DMS53 treated with DMSO at 0.1 percent for 48 hours (cell line): Measurements from ENCODE around the gene KIF4A.
"Not testable (repeated sequence)": the region's sequence is repeated elsewhere in the genome, so short reads cannot be mapped to it uniquely, and the experiment has no call there.

Experiments used
- DNase-seq: peaks from one replicate; lab custom pipeline; 2025; ENCODE audit not compliant: unreplicated experiment; lab: John Stamatoyannopoulos, UW

The KIF4A gene, protein sequence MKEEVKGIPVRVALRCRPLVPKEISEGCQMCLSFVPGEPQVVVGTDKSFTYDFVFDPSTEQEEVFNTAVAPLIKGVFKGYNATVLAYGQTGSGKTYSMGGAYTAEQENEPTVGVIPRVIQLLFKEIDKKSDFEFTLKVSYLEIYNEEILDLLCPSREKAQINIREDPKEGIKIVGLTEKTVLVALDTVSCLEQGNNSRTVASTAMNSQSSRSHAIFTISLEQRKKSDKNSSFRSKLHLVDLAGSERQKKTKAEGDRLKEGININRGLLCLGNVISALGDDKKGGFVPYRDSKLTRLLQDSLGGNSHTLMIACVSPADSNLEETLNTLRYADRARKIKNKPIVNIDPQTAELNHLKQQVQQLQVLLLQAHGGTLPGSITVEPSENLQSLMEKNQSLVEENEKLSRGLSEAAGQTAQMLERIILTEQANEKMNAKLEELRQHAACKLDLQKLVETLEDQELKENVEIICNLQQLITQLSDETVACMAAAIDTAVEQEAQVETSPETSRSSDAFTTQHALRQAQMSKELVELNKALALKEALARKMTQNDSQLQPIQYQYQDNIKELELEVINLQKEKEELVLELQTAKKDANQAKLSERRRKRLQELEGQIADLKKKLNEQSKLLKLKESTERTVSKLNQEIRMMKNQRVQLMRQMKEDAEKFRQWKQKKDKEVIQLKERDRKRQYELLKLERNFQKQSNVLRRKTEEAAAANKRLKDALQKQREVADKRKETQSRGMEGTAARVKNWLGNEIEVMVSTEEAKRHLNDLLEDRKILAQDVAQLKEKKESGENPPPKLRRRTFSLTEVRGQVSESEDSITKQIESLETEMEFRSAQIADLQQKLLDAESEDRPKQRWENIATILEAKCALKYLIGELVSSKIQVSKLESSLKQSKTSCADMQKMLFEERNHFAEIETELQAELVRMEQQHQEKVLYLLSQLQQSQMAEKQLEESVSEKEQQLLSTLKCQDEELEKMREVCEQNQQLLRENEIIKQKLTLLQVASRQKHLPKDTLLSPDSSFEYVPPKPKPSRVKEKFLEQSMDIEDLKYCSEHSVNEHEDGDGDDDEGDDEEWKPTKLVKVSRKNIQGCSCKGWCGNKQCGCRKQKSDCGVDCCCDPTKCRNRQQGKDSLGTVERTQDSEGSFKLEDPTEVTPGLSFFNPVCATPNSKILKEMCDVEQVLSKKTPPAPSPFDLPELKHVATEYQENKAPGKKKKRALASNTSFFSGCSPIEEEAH

DNA sequence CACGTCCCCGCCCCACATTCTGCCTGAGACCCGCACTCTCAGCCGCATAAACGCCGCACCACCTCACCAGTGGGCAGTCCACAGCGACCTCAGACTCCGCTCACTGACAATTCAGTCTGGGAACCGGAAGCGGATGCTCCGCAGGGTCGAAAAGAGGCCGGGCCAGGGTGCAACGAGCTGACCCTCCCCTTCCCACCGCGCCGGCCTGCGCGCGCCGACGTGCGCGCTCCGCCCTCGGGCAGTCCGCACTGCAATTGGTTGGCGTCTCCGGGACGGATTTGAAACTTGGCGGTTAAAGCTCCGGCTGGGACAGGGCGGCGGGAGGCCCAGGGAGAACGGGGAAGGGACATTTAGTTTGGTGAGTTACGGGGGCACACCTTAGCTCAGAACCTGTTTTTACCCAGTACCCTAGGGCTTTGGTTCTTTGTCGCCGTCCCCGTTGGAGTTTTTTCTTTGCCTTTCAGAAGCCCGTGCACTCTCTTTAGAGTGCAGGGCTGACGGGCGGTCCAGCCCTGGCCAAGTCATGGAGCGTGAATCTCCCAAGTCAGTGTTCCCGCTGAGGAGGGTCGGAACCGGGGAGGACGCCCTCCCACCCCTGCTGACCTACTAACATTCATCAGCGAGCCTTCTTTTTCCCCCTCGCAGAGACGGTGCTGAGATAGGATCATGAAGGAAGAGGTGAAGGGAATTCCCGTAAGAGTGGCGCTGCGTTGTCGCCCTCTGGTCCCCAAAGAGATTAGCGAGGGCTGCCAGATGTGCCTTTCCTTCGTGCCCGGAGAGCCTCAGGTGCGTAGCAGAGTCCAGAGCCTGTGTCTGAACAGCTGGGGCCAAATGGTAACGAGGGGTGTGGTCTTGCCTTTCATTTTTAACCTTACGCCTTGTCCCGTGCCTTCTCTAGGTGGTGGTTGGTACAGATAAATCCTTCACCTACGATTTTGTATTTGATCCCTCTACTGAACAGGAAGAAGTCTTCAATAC lies at the start of gene KIF4A, which contains the start of gene PDZD11:
KIF4A (plus strand) TSS at position 312 of the 978 bp plus-strand sequence; CDS start at position 667, 355 bp downstream.
PDZD11 (minus strand) TSS at position 135 of the 978 bp plus-strand sequence. CDS start 586 bp downstream, outside the sequence.
- peak; percentile 70 for DNase-seq

GRCh38 chrX:70240751-70241150 lies 49.2 kb upstream of the KIF4A start:
- no peak for DNase-seq

DNA sequence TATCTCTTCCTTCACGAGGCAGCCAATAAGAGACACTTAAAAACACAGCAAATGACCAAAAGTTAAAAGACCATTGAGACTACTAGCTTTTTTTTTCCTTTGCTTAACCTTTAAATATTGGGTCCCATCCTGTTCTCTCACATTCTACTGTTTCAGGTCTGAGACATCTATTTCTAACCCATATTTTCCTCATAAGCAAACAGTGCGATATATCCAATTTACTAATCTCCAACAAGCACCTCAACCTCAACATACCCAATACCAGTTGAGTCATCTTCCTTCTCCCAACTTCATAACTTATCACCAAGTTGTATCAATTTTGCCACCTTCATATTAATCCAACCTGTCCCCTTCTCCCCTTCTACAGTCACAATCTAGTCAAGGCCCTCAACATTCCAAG lies 48.4 kb upstream of the KIF4A start:
- no peak for DNase-seq

DNA sequence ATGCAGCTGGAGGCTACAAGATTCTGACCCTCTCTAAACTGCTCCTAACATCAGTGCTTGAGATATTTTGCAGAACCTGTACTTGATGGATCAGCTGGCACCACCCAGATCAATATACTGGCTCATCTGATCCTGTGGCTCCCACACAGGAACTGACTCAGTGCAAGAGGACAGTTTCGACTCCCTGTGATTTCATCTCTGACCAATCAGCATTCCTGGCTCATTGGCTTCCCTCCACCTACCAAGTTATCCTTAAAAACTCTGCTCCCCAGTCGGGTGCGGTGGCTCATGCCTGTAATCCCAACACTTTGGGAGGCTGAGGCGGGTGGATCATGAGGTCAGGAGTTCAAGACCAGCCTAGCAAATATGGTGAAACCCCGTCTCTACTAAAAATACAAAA lies 46.3 kb upstream of the KIF4A start:
- not testable (repeated sequence) for DNase-seq

- no peak for DNase-seq
These were observed 45.0 kb upstream of the KIF4A start for GRCh38 chrX:70244881-70245280.

DNA sequence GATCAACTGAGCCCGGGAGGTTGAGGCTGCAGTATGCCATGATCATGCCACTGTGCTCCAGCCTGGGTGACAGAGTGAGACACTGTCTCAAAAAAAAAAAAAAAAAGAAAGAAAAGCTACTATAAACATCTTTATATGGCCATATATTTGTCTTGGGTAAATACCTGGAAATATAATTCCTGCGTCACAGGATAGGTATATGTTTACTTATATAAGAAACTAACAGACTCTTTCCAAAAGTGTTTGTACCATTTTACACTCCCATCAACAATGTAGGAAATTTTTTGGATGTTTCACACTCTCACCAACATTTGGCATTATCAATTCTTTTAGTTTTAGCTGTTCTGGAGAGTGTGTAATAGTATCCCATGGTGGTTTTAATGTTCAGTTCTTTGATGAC lies 42.7 kb upstream of the KIF4A start:
- DNase-seq, result peak; percentile 62

- no peak for DNase-seq
These were observed 37.4 kb upstream of the KIF4A start for GRCh38 chrX:70252491-70252890.

- peak; percentile 45 for DNase-seq
These were observed 36.4 kb upstream of the KIF4A start for GRCh38 chrX:70253377-70254062.

DNA sequence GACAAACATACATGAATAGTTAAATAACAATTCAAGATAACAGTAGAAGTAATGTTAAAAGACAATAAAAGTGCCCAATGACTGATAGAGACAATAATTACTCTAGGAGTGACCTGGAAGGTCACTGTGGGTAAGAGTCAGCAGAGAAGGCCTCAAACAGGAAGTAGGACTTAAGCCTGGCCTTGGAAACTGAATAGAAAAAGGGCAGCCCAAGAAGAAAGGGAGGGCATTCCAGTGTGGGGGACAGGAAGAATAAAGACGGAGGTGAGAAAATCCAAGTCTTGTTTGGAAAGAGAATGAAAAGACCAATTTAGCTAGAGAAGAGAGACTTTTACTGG lies 35.9 kb upstream of the KIF4A start:
- DNase-seq, result no peak

DNA sequence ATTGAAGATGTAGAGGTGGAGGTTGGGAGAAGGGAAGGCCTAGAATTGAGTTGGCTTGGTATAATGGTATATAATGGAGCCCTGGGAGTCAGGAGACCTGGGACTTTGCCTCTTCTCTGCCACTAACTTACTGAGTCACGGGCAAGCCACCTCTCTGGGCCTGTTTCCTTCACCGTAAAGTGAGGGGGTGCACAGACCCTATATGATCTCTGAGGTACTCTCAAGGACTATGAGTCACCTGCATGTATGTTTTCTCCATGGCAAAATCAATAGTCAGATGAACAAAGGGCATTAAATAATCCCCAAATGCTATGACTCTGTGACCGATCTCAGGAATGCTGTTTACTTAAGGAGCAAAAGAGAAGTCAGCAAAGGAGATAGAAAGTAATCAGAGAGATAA lies 35.0 kb upstream of the KIF4A start:
- no peak for DNase-seq

DNA sequence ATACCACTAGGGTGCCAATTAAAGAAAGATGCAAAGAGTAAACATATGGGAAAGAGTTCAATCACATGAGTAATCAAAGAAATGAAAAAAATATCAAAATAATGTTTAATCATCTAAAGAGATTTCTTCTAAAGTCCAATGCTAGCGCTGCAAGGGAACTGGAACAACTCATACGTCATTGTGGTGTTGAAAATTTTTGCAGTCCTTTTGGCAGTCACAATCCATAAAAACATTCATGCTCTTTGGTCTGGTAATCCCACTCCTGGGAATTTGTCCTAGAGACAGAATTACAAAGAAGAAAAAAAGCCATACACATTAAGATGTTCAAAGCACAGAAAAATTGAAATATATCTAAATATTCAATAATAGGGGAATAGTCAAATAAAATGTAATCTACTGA lies 34.5 kb upstream of the KIF4A start:
- no peak for DNase-seq

DNA sequence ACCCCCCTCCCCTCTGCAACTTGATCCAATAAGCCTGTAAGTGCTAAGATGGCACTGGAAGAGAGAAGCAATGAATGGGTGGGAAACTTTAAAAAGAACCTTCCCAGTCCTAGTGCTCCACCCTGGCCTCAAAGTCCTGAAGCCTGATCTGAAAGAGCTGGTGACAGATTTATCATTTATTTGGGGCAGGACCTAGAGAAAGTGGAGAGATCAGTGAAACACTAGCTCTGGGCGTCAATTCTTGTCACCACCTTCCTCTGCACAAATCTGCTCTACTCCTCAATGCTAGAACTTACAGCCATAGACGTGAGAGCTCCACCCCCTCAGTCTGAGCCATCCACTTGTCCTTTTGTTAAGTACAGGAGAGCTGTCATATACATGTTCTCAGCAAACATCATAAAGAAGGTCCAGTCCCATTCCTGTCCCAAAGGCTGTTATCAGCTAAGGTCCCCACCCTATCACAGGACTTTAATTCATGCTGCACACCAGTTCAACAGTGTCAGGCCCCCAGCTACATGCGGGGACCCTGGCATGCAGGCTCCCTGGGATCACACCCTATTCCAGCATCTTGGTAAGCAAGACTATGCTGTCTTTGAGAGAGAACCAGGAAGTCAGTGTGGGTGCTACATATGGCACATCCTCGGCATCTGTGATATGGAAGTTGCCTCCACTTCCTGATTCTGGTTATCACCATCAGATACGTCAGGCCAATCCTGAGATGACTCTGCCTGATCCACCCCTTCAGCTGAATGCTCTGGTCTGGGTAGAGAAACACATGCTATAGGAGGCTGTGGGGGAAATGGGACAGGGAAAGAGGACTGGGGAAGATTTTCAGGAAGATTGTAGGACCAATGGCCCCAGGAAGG lies 32.2 kb upstream of the KIF4A start:
- peak; percentile 2 for DNase-seq

GRCh38 chrX:70260104-70260503 lies 29.8 kb upstream of the KIF4A start, which contains the start of gene P2RY4:
Gene P2RY4, minus strand, starts transcription at chrX:70260204. Its CDS starts 580 bp downstream, at chrX:70259624.
- no peak for DNase-seq

- peak; percentile 87 for DNase-seq
These were observed 26.8 kb upstream of the KIF4A start for GRCh38 chrX:70262952-70263567.

GRCh38 chrX:70264784-70265183 lies 25.1 kb upstream of the KIF4A start:
- DNase-seq, result no peak

DNA sequence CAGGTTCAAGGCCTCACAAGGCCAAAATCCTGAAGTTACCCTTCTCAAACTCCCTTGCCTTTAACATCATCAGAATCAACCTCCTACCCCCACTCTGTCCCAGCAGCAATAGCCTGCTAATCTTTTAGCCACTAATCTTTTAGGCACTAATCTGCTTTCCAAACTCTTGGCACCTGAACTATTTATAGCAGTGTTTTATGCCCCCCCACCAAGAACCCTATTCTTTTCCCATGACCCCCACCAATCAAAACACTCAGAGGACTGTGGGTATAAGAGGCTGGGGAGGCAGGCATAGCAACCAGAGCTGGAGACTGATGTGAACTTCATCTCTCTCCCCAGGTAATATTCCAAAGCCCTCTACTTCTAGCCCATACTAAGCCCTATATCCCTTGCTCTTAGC lies 21.9 kb upstream of the KIF4A start, which contains the start of gene ARR3:
ARR3 (plus strand) TSS at position 301 of the 400 bp plus-strand sequence. CDS start 1,052 bp downstream, outside the sequence.
- DNase-seq, result no peak

DNA sequence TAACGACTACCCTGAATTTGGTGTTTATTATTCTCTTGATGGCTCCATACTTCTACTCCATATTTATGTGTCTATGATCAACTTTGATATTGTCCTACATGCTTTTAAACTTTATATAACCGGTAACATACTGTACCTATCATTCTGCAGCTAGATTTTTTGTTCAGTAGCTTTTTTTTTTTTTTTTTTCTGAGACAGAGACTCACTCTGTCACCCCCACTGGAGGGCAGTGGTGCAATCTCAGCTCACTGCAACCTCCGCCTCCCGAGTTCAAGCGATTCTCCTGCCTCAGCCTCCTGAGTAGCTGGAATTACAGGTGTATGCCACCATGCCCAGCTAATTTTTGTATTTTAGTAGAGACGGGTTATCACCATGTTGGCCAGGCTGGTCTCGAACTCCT lies 15.9 kb upstream of the KIF4A start:
- DNase-seq, result not testable (repeated sequence)

DNA sequence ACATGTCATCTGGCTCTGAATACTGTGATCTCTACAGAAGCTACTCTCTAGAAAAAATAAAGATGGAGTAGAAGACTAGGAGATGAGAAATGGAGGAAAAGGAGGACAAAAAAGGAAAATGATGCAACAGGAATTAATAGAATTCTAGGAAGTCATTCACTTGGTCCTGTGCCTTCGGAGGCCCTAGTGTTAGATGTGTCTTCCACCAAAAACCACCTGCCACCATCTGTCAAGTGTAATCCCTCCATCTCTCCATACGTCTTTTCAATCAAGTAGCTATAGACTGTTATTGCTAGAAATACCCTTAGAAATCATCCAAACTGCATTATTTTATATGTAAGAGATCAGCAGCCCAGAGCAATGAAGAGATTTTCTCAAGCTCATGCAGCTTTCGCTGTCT lies 10.8 kb upstream of the KIF4A start:
- no peak for DNase-seq
